Activated naive CD8-positive, alpha-beta T cell treated with anti-CD3 and anti-CD28 coated beads, Interleukin-2, amount 10 ng/mL, durations not matched to agents 7 days and 5 days (primary cell): ENCODE data around the gene CRHR1. TPM values are rescaled to one million over a fixed set of nuclear protein-coding genes. Genes with fewer than 3 reads are reported as not detected.
"Not testable (repeated sequence)": the region's sequence is repeated elsewhere in the genome, so short reads cannot be mapped to it uniquely, and the experiment has no call there.

Experiments used
- ATAC-seq: fragments of 150-1000 bp; cut with Tn5 transposase; one replicate; pipeline ENCODE4 v1.10.0; 2021; ENCODE audit warnings: low read depth, moderate library complexity
- POLR2A ChIA-PET: fragments of 350-600 bp; sonication (Branson Sonifier 250); formaldehyde crosslinking; loops from one replicate; lab custom pipeline; 2021; ENCODE audit warnings: antibody characterized with exemption; lab: Charles Lee
- DNase-seq: peaks from one replicate; pipeline ENCODE4 v3.0.0; 2021
- H3K27ac Mint-ChIP-seq: one replicate; pipeline ENCODE4 v1.8.0; 2022; ENCODE audit warnings: mild to moderate bottlenecking, mixed read lengths
- H3K27me3 Mint-ChIP-seq: one replicate; pipeline ENCODE4 v1.8.0; 2022; ENCODE audit warnings: mild to moderate bottlenecking, moderate library complexity, mixed read lengths
- H3K36me3 Mint-ChIP-seq: one replicate; pipeline ENCODE4 v1.8.0; 2021; ENCODE audit warnings: mild to moderate bottlenecking, mixed read lengths
- H3K4me1 Mint-ChIP-seq: one replicate; pipeline ENCODE4 v1.8.0; 2021; ENCODE audit warnings: mixed read lengths
- H3K4me3 Mint-ChIP-seq: one replicate; pipeline ENCODE4 v1.8.0; 2022; ENCODE audit warnings: mild to moderate bottlenecking, moderate library complexity, mixed read lengths
- H3K9me3 Mint-ChIP-seq: one replicate; pipeline ENCODE4 v1.8.0; 2021; ENCODE audit warnings: mixed read lengths
- total RNA-seq, 2 experiments: library from RNA; stranded (reverse); gene quantifications; one replicate each; pipeline ENCODE4 v1.2.3, GENCODE V29; 2021

Gene CRHR1
- total RNA-seq, 2 experiments from 2014 or later = not detected

DNA sequence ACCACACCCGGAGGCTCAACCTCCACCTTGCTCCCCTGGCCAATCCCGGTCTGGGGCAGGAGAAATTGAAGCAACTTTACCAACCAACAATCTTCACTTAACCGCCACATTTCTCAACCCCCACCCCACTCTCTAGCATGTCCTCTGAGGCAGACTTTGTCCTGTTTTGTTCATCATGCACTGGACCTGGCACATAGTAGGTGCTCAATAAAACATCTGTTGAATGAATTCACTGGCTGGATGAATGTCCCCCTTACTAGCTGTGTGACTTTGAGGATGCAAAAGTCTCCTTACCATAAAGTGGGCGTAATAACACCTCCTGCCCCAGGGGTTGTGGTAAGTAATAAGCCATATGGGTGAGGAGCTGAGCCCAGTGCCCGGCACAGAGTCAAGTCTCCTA lies 66.3 kb downstream of the CRHR1 start:
- no peaks in the 10 kb centered on the region for H3K36me3 Mint-ChIP-seq
- H3K27ac Mint-ChIP-seq = no peak overlapping the region
- ATAC-seq (no peak), DNase-seq (no peak)
- POLR2A ChIA-PET = no interaction called here
- H3K9me3 Mint-ChIP-seq = no peaks in the 10 kb centered on the region
- no peak overlapping the region for H3K4me3 Mint-ChIP-seq
- H3K27me3 Mint-ChIP-seq = peaks cover 21% of the 10 kb centered on the region
- peaks cover 4% of the 10 kb centered on the region for H3K4me1 Mint-ChIP-seq

GRCh38 chr17:45851022-45851421 lies 66.9 kb downstream of the CRHR1 start:
- H3K27ac Mint-ChIP-seq = no peak overlapping the region
- no peak for ATAC-seq
- no peak overlapping the region for H3K4me3 Mint-ChIP-seq
- DNase-seq = no peak
- POLR2A ChIA-PET = no interaction called here
- no peaks in the 10 kb centered on the region for H3K9me3 Mint-ChIP-seq
- H3K36me3 Mint-ChIP-seq = no peaks in the 10 kb centered on the region
- H3K4me1 Mint-ChIP-seq = peaks cover 4% of the 10 kb centered on the region
- peaks cover 23% of the 10 kb centered on the region for H3K27me3 Mint-ChIP-seq

- no peaks in the 10 kb centered on the region for H3K36me3 Mint-ChIP-seq
- DNase-seq (no peak), ATAC-seq (no peak)
- H3K4me1 Mint-ChIP-seq = peaks cover 4% of the 10 kb centered on the region
- POLR2A ChIA-PET = no interaction called here
- H3K27ac Mint-ChIP-seq = no peak overlapping the region
- no peaks in the 10 kb centered on the region for H3K9me3 Mint-ChIP-seq
- peaks cover 23% of the 10 kb centered on the region for H3K27me3 Mint-ChIP-seq
- no peak overlapping the region for H3K4me3 Mint-ChIP-seq
Measured at GRCh38 chr17:45851464-45851863, 67.3 kb downstream of the CRHR1 start.

DNA sequence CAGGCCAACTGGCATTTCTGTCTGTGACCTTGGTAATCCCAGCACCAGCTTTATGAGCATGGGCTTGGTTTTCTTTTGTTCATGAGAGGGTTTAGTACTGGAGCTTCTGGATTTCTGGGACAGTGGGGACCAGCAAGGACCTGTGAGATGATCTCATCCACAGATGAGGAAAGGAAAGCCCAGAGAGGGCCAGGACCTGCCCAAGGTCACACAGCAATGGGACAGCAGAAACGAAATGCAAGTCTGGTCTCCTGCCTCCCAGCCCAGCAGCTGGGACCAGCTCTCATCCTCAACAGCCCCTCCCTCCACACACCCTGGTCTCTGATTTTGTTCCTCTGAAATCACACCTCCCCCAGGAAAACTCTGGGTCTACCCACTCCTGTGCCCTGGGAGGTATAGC lies 67.8 kb downstream of the CRHR1 start:
- Mint-ChIP-seq H3K27me3 (peaks cover 26% of the 10 kb centered on the region), H3K36me3 (no peaks in the 10 kb centered on the region), H3K27ac (no peak overlapping the region), H3K4me3 (no peak overlapping the region), H3K9me3 (no peaks in the 10 kb centered on the region), H3K4me1 (peaks cover 4% of the 10 kb centered on the region)
- ATAC-seq (no peak), DNase-seq (no peak)
- POLR2A ChIA-PET = no interaction called here

GRCh38 chr17:45852535-45853297 lies 68.6 kb downstream of the CRHR1 start:
- Mint-ChIP-seq H3K4me1 (peaks cover 4% of the 10 kb centered on the region), H3K4me3 (no peak overlapping the region), H3K27ac (no peak overlapping the region), H3K27me3 (peaks cover 33% of the 10 kb centered on the region), H3K36me3 (no peaks in the 10 kb centered on the region), H3K9me3 (no peaks in the 10 kb centered on the region)
- POLR2A ChIA-PET = no interaction called here
- DNase-seq = peak; percentile 56
- no peak for ATAC-seq

DNA sequence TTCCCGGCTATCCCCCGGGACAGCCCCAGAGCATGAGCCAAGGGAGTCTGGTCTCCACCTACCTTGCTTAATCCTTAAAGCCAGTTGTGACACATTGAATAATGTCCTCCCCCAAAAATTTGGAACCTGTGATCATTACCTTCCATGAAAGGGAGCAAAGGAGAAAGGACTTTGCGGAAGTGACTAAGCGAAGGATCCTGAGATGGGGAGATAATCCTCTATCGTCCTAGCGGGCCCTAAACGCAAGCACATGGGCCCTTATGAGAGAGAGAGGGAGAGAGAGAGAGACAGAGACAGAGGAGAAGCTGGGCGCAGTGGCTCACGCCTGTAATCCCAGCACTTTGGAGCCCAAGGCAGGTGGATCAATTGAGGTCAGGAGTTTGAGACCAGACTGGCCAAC lies 70.1 kb downstream of the CRHR1 start:
- DNase-seq (no peak), ATAC-seq (no peak)
- Mint-ChIP-seq H3K9me3 (no peaks in the 10 kb centered on the region), H3K4me1 (peaks cover 6% of the 10 kb centered on the region), H3K27ac (no peak overlapping the region), H3K27me3 (peaks cover 38% of the 10 kb centered on the region), H3K36me3 (no peaks in the 10 kb centered on the region), H3K4me3 (no peak overlapping the region)
- POLR2A ChIA-PET = interaction anchor here (0.9 kb wide), 1 partner anchor 9 kb away, joined by 4 read pairs; no protein-coding TSS in a partner anchor

GRCh38 chr17:45855691-45856336 lies 71.7 kb downstream of the CRHR1 start:
- no peak overlapping the region for H3K4me3 Mint-ChIP-seq

GRCh38 chr17:45857977-45858708 lies 74.0 kb downstream of the CRHR1 start:
- ATAC-seq (no peak), DNase-seq (no peak)
- POLR2A ChIA-PET = no interaction called here
- Mint-ChIP-seq H3K9me3 (no peaks in the 10 kb centered on the region), H3K36me3 (no peaks in the 10 kb centered on the region), H3K27me3 (peaks cover 37% of the 10 kb centered on the region), H3K4me1 (peaks cover 4% of the 10 kb centered on the region), H3K27ac (no peak overlapping the region), H3K4me3 (no peak overlapping the region)

More at GRCh38 chr17:45855691-45856336, 71.7 kb downstream of the CRHR1 start:
- DNase-seq (no peak), ATAC-seq (no peak)
- H3K9me3 Mint-ChIP-seq = no peaks in the 10 kb centered on the region
- POLR2A ChIA-PET = no interaction called here
- H3K4me1 Mint-ChIP-seq = peaks cover 6% of the 10 kb centered on the region
- no peak overlapping the region for H3K27ac Mint-ChIP-seq
- peaks cover 41% of the 10 kb centered on the region for H3K27me3 Mint-ChIP-seq
- H3K36me3 Mint-ChIP-seq = no peaks in the 10 kb centered on the region

GRCh38 chr17:45861165-45861564 lies 77.0 kb downstream of the CRHR1 start:
- no peak overlapping the region for H3K4me3 Mint-ChIP-seq
- no peak overlapping the region for H3K27ac Mint-ChIP-seq
- ATAC-seq (no peak), DNase-seq (no peak)
- POLR2A ChIA-PET = no interaction called here
- H3K27me3 Mint-ChIP-seq = peaks cover 37% of the 10 kb centered on the region
- H3K9me3 Mint-ChIP-seq = no peaks in the 10 kb centered on the region
- peaks cover 5% of the 10 kb centered on the region for H3K4me1 Mint-ChIP-seq
- H3K36me3 Mint-ChIP-seq = no peaks in the 10 kb centered on the region

GRCh38 chr17:45862127-45862526 lies 78.0 kb downstream of the CRHR1 start:
- peaks cover 37% of the 10 kb centered on the region for H3K27me3 Mint-ChIP-seq
- POLR2A ChIA-PET, DNase-seq, H3K36me3 Mint-ChIP-seq, H3K4me1 Mint-ChIP-seq, ATAC-seq, H3K4me3 Mint-ChIP-seq, H3K9me3 Mint-ChIP-seq, H3K27ac Mint-ChIP-seq: not testable (repeated sequence)

- POLR2A ChIA-PET = interaction anchor here (0.7 kb wide), 1 partner anchor 9 kb away, joined by 4 read pairs; no protein-coding TSS in a partner anchor
- Mint-ChIP-seq H3K36me3 (no peaks in the 10 kb centered on the region), H3K9me3 (no peaks in the 10 kb centered on the region), H3K4me3 (no peak overlapping the region), H3K27ac (no peak overlapping the region), H3K4me1 (peaks cover 2% of the 10 kb centered on the region), H3K27me3 (peaks cover 32% of the 10 kb centered on the region)
- ATAC-seq (peak; percentile 45), DNase-seq (no peak)
Measured at GRCh38 chr17:45863857-45864654, 79.9 kb downstream of the CRHR1 start.

DNA sequence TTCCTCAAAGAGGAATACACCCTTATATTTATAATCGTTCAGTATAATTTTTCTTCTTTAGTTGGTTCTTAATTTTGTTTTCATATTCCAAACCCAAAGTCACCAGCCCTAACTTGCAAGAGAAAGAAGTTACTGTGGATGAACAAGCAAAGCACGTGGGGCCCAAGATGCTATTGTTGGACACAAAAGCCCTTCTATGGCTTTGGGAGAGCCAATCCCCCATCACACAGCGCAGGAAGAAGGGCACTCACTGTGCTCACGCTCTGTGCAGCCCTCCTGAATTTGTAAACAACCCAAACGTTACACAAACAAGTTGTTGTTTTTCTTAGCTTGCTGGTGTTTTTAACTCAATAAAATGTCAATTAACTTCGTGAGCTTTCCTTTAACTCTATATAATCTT lies 83.1 kb downstream of the CRHR1 start:
- Mint-ChIP-seq H3K9me3 (no peaks in the 10 kb centered on the region), H3K4me1 (peaks cover 4% of the 10 kb centered on the region), H3K27me3 (peaks cover 29% of the 10 kb centered on the region), H3K4me3 (no peak overlapping the region), H3K27ac (no peak overlapping the region), H3K36me3 (no peaks in the 10 kb centered on the region)
- ATAC-seq = no peak
- no peak for DNase-seq
- POLR2A ChIA-PET = no interaction called here

- no peak overlapping the region for H3K4me3 Mint-ChIP-seq
- POLR2A ChIA-PET = no interaction called here
Measured at GRCh38 chr17:45867702-45868101, 83.6 kb downstream of the CRHR1 start.

More at GRCh38 chr17:45867702-45868101, 83.6 kb downstream of the CRHR1 start:
- Mint-ChIP-seq H3K27me3 (peaks cover 25% of the 10 kb centered on the region), H3K4me1 (peaks cover 4% of the 10 kb centered on the region), H3K9me3 (no peaks in the 10 kb centered on the region), H3K27ac (no peak overlapping the region), H3K36me3 (no peaks in the 10 kb centered on the region)
- DNase-seq = no peak
- no peak for ATAC-seq
